Keratinocyte (primary cell): ENCODE measurements around the gene SDR42E2. TPM values are rescaled to one million over a fixed set of nuclear protein-coding genes. Genes with fewer than 3 reads are reported as not detected.

Source experiments
- DNase-seq: peaks from one replicate; pipeline ENCODE4 v3.0.0-alpha.2; 2011; ENCODE audit warnings: low read depth, missing footprints, low spot score
- FAIRE-seq: peaks from 2 replicates; lab custom pipeline; 2011; peaks lifted over from hg19 to GRCh38; lab: Jason Lieb, UNC
- H2AFZ ChIP-seq: 2 replicates; pipeline ENCODE4 v1.6.0; 2012; ENCODE audit warnings: low read length, control low read depth, inconsistent platforms; ENCODE audit not compliant: control insufficient read depth
- H3K27ac ChIP-seq: 2 replicates; pipeline ENCODE4 v1.5.1; 2011; ENCODE audit warnings: low read length; ENCODE audit not compliant: control insufficient read depth, insufficient read depth
- H3K27me3 ChIP-seq: 3 replicates; pipeline ENCODE4 v1.6.0; 2011; ENCODE audit warnings: low read length; ENCODE audit not compliant: control insufficient read depth, insufficient read depth; ENCODE audit errors: extremely low read depth
- H3K36me3 ChIP-seq, 2 experiments: 2 replicates in 1 of 2; 3 replicates in 1 of 2; pipeline ENCODE4 v1.5.1; 2011; ENCODE audit warnings: low read length in 2 of 2, mild to moderate bottlenecking in 1 of 2; ENCODE audit not compliant: control insufficient read depth in 2 of 2, insufficient read depth in 2 of 2; ENCODE audit errors: extremely low read depth in 1 of 2
- H3K4me1 ChIP-seq: 3 replicates; pipeline ENCODE4 v1.5.1; 2011; ENCODE audit warnings: low read length; ENCODE audit not compliant: control insufficient read depth, insufficient read depth; ENCODE audit errors: extremely low read depth
- H3K4me2 ChIP-seq: 3 replicates; pipeline ENCODE4 v1.6.0; 2011; ENCODE audit warnings: low read depth, low read length; ENCODE audit not compliant: control insufficient read depth, insufficient read depth; ENCODE audit errors: extremely low read depth
- H3K4me3 ChIP-seq, 3 experiments: fragments of 200-600 bp in 1 of 3; sonication (generic) in 1 of 3; 2 replicates in 2 of 3; 3 replicates in 1 of 3; pipeline ENCODE4 v1.5.1; 2011 to 2016; ENCODE audit warnings: low read length in 3 of 3, mild to moderate bottlenecking in 3 of 3, control low read depth in 2 of 3, inconsistent platforms in 1 of 3, low read depth in 1 of 3, mixed read lengths in 1 of 3, mixed run types in 1 of 3, moderate library complexity in 1 of 3; ENCODE audit not compliant: control insufficient read depth in 2 of 3, insufficient read depth in 2 of 3; ENCODE audit errors: extremely low read depth in 1 of 3
- H3K79me2 ChIP-seq: 2 replicates; pipeline ENCODE4 v1.6.0; 2012; ENCODE audit warnings: low read length; ENCODE audit not compliant: control insufficient read depth, insufficient read depth
- H3K9ac ChIP-seq: 3 replicates; pipeline ENCODE4 v1.6.0; 2011; ENCODE audit warnings: low read length; ENCODE audit not compliant: control insufficient read depth, insufficient read depth; ENCODE audit errors: extremely low read depth
- H3K9me1 ChIP-seq: 3 replicates; pipeline ENCODE4 v1.6.0; 2011; ENCODE audit warnings: low read length; ENCODE audit not compliant: control insufficient read depth, insufficient read depth; ENCODE audit errors: extremely low read depth
- H3K9me3 ChIP-seq: 2 replicates; pipeline ENCODE4 v1.5.1; 2012; ENCODE audit warnings: low read depth, low read length; ENCODE audit not compliant: control insufficient read depth
- H4K20me1 ChIP-seq: 3 replicates; pipeline ENCODE4 v1.6.0; 2011; ENCODE audit warnings: low read length; ENCODE audit not compliant: control insufficient read depth, insufficient read depth; ENCODE audit errors: extremely low read depth
- EZH2 ChIP-seq: IDR thresholded peaks from one replicate; pipeline ENCODE4 v1.6.1; 2012; ENCODE audit warnings: inconsistent platforms, mild to moderate bottlenecking, low read length, moderate library complexity
- dilution Hi-C: fragments of 300-500 bp; cut with MboI; formaldehyde crosslinking; loops from one replicate; pipeline ENCODE4 v1.7.0; 2020; ENCODE audit warnings: low sequenced_read_pairs; ENCODE audit not compliant: extremely low pct_ligation_motif_present
- polyA minus RNA-seq, 3 experiments: library from RNA; depleted of rRNA, polyadenylated mRNA; stranded (reverse); fragments of >200 nt; gene quantifications; 1 replicate in 1 of 3; 2 replicates in 1 of 3; 3 replicates in 1 of 3; pipeline ENCODE4 v1.2.3, GENCODE V29; 2011
- polyA plus RNA-seq, 5 experiments: library from polyadenylated mRNA; depleted of rRNA in 3 of 5; stranded (reverse) in 3 of 5; stranded (forward) in 1 of 5; unstranded in 1 of 5; fragments of >200 nt; gene quantifications; 1 replicate in 1 of 5; 2 replicates in 3 of 5; 3 replicates in 1 of 5; pipeline versions ENCODE4 v1.2.1 to v1.2.3, GENCODE V29; 2011 to 2012; ENCODE audit warnings: missing spikeins in 2 of 5, low read depth in 1 of 5, low replicate concordance in 1 of 5
- TF ChIP-seq, protein P1 (sequence below), 3 experiments: IDR thresholded peaks in 1 of 3; conservative IDR thresholded peaks in 1 of 3; optimal IDR thresholded peaks in 1 of 3; 2 replicates in 2 of 3; 3 replicates in 1 of 3; pipeline versions ENCODE3 to v1.5.1; 2011; ENCODE audit warnings: low read length in 3 of 3, mild to moderate bottlenecking in 3 of 3, moderate library complexity in 2 of 3, control low read depth in 1 of 3, inconsistent platforms in 1 of 3; ENCODE audit not compliant: insufficient read depth in 2 of 3; ENCODE audit errors: extremely low read depth in 1 of 3

The SDR42E2 gene
- polyA plus RNA-seq (not detected in 3 replicates), polyA minus RNA-seq (0.33 TPM in 1 of 3 replicates, not detected in the others)
- not detected for polyA plus RNA-seq (2011; ENCODE audit: low read depth)
- not detected in 2 replicates for polyA plus RNA-seq (2011; cell fraction: cytosol; rRNA removed)
- not detected in 2 replicates for polyA plus RNA-seq (2011; cell fraction: nucleus; rRNA removed)
- polyA plus RNA-seq (2012; ENCODE audit: low replicate concordance): not detected in 2 replicates
- polyA minus RNA-seq (2011; cell fraction: cytosol; rRNA and poly(A)+ RNA removed): not detected
- polyA minus RNA-seq (2011; cell fraction: nucleus; rRNA and poly(A)+ RNA removed): not detected in 2 replicates

DNA sequence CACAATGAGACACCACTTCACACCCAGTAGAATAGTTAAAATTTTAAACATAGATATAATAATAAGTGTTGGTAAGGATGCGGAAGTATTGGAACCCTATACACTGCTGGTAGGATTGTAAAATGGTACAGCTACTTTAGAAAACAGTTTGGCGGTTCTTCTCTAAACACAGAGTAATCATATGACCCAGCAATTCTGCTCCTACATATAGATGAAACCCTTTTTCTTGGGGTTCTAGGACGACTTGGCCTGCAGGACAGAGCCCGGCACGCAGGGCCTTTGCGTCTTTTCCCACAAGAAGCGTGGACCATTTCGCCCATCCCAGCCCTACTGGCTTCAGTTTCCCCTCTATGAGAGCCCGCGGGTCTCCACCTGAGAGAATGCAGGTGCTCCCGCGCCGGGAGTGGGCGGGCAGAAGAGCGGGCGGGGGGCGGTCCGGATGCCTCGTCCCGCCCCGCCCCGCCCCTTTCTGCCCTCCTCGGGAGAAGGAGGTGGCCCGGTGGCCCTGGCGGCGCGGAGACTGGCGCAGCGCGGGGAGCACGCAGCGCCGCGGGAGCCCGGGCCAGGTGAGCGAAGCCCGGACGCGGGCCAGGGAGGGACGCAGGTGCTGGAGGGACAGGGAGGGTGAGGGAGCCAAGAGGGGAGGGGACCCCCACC, at the start of gene SDR42E2:
Gene SDR42E2 (plus strand): TSS at position 508 of the 657 bp plus-strand sequence. CDS start 3,077 bp downstream, outside the sequence.
- Histone ChIP-seq H3K9me3 (no peaks in the 10 kb centered on the region), H3K9ac (no peak within 1 kb of the TSS), H3K4me2 (peak within 1 kb of the TSS; percentile 45), H3K36me3 (no peaks in the 10 kb centered on the region), H3K79me2 (no peaks in the 10 kb centered on the region), H4K20me1 (no peaks in the 10 kb centered on the region), H3K27ac (no peak within 1 kb of the TSS), H3K4me1 (no peaks in the 10 kb centered on the region), H3K9me1 (no peaks in the 10 kb centered on the region), H3K27me3 (peaks cover 32% of the 10 kb centered on the region), H3K4me3 (peak within 1 kb of the TSS in 1 of 3 experiments; percentile 27), H2AFZ (no peak within 1 kb of the TSS)
- dilution Hi-C loops: no loop called here
- no peak for TF ChIP-seq EZH2
- DNase-seq (no peak), FAIRE-seq (no peak)

DNA sequence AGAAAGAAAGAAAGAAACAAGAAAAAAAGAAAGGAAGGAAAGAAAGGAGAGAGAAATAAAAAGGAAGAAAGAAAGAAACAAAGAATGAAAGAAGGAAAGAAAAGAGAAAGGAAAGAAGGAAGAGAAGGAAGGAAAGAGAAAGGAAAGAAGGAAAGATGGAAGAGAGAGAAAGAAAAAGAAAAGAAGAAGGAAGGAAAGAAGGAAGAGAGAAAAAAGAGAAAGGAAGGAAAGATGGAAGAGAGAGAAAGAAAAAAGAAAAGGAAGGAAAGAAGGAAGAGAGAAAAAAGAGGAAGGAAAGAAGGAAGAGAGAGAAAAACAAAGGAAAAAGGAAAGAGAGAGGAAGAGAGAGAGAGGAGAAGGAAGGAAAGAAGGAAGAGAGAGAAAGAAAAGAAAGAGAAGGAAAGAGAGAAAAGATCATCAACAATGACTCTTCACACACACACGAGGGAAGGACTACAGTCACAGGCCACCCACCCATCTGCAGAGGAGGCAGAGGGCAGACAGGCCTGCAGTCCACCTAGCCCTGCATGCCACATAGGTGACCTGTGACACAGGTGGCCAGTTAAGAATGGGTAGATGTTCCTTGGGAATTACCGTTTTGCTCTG, 46.1 kb upstream of the SDR42E2 start:
- no peaks in the 10 kb centered on the region for H3K36me3 ChIP-seq
- H3K9me1 ChIP-seq: no peaks in the 10 kb centered on the region
- TF ChIP-seq, protein P1, sequence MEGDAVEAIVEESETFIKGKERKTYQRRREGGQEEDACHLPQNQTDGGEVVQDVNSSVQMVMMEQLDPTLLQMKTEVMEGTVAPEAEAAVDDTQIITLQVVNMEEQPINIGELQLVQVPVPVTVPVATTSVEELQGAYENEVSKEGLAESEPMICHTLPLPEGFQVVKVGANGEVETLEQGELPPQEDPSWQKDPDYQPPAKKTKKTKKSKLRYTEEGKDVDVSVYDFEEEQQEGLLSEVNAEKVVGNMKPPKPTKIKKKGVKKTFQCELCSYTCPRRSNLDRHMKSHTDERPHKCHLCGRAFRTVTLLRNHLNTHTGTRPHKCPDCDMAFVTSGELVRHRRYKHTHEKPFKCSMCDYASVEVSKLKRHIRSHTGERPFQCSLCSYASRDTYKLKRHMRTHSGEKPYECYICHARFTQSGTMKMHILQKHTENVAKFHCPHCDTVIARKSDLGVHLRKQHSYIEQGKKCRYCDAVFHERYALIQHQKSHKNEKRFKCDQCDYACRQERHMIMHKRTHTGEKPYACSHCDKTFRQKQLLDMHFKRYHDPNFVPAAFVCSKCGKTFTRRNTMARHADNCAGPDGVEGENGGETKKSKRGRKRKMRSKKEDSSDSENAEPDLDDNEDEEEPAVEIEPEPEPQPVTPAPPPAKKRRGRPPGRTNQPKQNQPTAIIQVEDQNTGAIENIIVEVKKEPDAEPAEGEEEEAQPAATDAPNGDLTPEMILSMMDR (optimal IDR thresholded peaks at IDR 0.05 in 1 of 3, IDR thresholded peaks at IDR 0.05 in 1 of 3, conservative IDR thresholded peaks at IDR 0.05 in 1 of 3; ENCODE audit: extremely low read depth in 1 of 3, insufficient read depth in 2 of 3, low read length in 3 of 3): no peak
- TF ChIP-seq EZH2: no peak
- H3K9ac ChIP-seq: no peak overlapping the region
- no peak for FAIRE-seq
- no peak overlapping the region for H3K4me3 ChIP-seq
- H3K27me3 ChIP-seq: peaks cover 4% of the 10 kb centered on the region
- no peak for DNase-seq
- no peaks in the 10 kb centered on the region for H3K9me3 ChIP-seq
- no peaks in the 10 kb centered on the region for H4K20me1 ChIP-seq
- dilution Hi-C loops: no loop called here
- no peak overlapping the region for H3K4me2 ChIP-seq
- peaks cover 2% of the 10 kb centered on the region for H3K4me1 ChIP-seq
- no peaks in the 10 kb centered on the region for H3K79me2 ChIP-seq
- H3K27ac ChIP-seq: no peak overlapping the region
- H2AFZ ChIP-seq: no peak overlapping the region
